ENCODE measurements around the gene IFIT1B. TPM values are rescaled to one million over a fixed set of nuclear protein-coding genes. Genes with fewer than 3 reads are reported as not detected.
"Not testable (repeated sequence)": the region's sequence is repeated elsewhere in the genome, so short reads cannot be mapped to it uniquely, and the experiment has no call there.

The IFIT1B gene
- total and polyA plus RNA-seq, 9 of the 15 experiments (the other 6 are each of a cell fraction or from before 2014, with no cell fraction given), result not detected

GRCh38 chr10:89389254-89389653, 11.4 kb downstream of the IFIT1B start (continued):
- TF ChIP-seq, protein P1, sequence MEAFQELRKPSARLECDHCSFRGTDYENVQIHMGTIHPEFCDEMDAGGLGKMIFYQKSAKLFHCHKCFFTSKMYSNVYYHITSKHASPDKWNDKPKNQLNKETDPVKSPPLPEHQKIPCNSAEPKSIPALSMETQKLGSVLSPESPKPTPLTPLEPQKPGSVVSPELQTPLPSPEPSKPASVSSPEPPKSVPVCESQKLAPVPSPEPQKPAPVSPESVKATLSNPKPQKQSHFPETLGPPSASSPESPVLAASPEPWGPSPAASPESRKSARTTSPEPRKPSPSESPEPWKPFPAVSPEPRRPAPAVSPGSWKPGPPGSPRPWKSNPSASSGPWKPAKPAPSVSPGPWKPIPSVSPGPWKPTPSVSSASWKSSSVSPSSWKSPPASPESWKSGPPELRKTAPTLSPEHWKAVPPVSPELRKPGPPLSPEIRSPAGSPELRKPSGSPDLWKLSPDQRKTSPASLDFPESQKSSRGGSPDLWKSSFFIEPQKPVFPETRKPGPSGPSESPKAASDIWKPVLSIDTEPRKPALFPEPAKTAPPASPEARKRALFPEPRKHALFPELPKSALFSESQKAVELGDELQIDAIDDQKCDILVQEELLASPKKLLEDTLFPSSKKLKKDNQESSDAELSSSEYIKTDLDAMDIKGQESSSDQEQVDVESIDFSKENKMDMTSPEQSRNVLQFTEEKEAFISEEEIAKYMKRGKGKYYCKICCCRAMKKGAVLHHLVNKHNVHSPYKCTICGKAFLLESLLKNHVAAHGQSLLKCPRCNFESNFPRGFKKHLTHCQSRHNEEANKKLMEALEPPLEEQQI (IDR thresholded peaks at IDR 0.05), result no peak

- no peak overlapping the region for H3K4me3 ChIP-seq
- ATAC-seq (no peak), FAIRE-seq (no peak), DNase-seq (ENCODE audit: extremely low read depth in 1 of 4, low spot score in 3 of 4) (no peak)
- H2AFZ ChIP-seq (ENCODE audit: low read depth, low read length), result peak overlapping the region; percentile 40; the same call in 1 of the 2 replicates
- no peak overlapping the region for H3K27ac ChIP-seq (ENCODE audit: extremely low read depth, low read depth, low read length)
- 35% methylated on average over 5 of the region's 5 CpGs for WGBS (ENCODE audit: insufficient coverage, low coverage, missing lambda C conversion rate)
- no peaks in the 10 kb centered on the region for H3K79me2 ChIP-seq (ENCODE audit: control insufficient read depth, insufficient read depth, low read length)
- no peak overlapping the region for H3K9ac ChIP-seq (ENCODE audit: insufficient read depth in 1 of 2, low read depth in 2 of 2, low read length in 2 of 2)
- H3K36me3 ChIP-seq (ENCODE audit: control insufficient read depth, insufficient read depth, low read length), result no peaks in the 10 kb centered on the region
- no peaks in the 10 kb centered on the region for H3K27me3 ChIP-seq (ENCODE audit: control insufficient read depth in 2 of 2, insufficient read depth in 2 of 2, low read length in 2 of 2)
- peaks cover 0 to 8% of the 10 kb centered on the region in 2 experiments; a peak in 3 of 5 replicates for H3K4me1 ChIP-seq (replicated peaks in 1 of 2; ENCODE audit: control insufficient read depth in 2 of 2, insufficient read depth in 2 of 2, low read length in 2 of 2)
- BruUV-seq (replicated peaks), result no TSS peak
- no peaks in the 10 kb centered on the region for H3K9me3 ChIP-seq (replicated peaks; ENCODE audit: control insufficient read depth, insufficient read depth, low read depth, low read length)
- no peak overlapping the region for H3K4me2 ChIP-seq (ENCODE audit: insufficient read depth, low read length)
- no peaks in the 10 kb centered on the region for H3K9me1 ChIP-seq (ENCODE audit: control insufficient read depth, insufficient read depth, low read length)
- CTCF ChIA-PET (ENCODE audit: low intra/inter-chr PET ratio), result no interaction called here
- TF ChIP-seq BCLAF1 (IDR thresholded peaks at IDR 0.05; ENCODE audit: borderline replicate concordance in 1 of 2, control insufficient read depth in 1 of 2, low read depth in 2 of 2, low read length in 1 of 2) (no peak), NFIC (IDR thresholded peaks at IDR 0.05) (peak; percentile 60)
- intact Hi-C loops (cut with micrococcal nuclease), result no loop called here
- POLR2A ChIA-PET, result no interaction called here
- no peaks in the 10 kb centered on the region for H4K20me1 ChIP-seq (replicated peaks; ENCODE audit: control insufficient read depth, insufficient read depth, low read length)
- in situ Hi-C loops (cut with MboI), result no loop called here
Observed at GRCh38 chr10:89390476-89391225, 12.8 kb downstream of the IFIT1B start.

DNA sequence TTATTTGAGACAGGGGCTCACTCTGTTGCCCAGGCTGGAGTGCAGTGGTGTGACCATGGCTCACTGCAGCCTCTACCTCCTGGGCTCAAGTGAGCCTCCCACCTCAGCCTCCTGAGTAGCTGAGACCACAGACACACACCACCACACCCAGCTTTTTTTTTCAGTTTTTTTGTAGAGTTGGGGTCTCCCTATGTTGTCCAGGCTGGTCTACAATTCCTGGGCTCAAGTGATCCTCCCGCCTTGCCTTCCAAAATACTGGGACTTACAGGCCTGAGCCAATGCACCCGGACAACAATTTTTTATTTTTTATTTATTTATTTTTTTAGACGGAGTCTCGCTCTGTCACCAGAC, 13.3 kb downstream of the IFIT1B start:
- H3K4me2 ChIP-seq (ENCODE audit: insufficient read depth, low read length); CTCF ChIA-PET (ENCODE audit: low intra/inter-chr PET ratio); H3K9ac ChIP-seq (ENCODE audit: insufficient read depth in 1 of 2, low read depth in 2 of 2, low read length in 2 of 2); H3K27ac ChIP-seq (ENCODE audit: extremely low read depth, low read depth, low read length); intact Hi-C loops (cut with micrococcal nuclease); H3K4me3 ChIP-seq; H2AFZ ChIP-seq (ENCODE audit: low read depth, low read length); in situ Hi-C loops (cut with MboI); H3K36me3 ChIP-seq (ENCODE audit: control insufficient read depth, insufficient read depth, low read length); H4K20me1 ChIP-seq (replicated peaks; ENCODE audit: control insufficient read depth, insufficient read depth, low read length); H3K79me2 ChIP-seq (ENCODE audit: control insufficient read depth, insufficient read depth, low read length); DNase-seq (ENCODE audit: extremely low read depth in 1 of 4, low spot score in 3 of 4); H3K4me1 ChIP-seq (replicated peaks in 1 of 2; ENCODE audit: control insufficient read depth in 2 of 2, insufficient read depth in 2 of 2, low read length in 2 of 2); H3K9me1 ChIP-seq (ENCODE audit: control insufficient read depth, insufficient read depth, low read length); FAIRE-seq; BruUV-seq (replicated peaks); ATAC-seq; H3K9me3 ChIP-seq (replicated peaks; ENCODE audit: control insufficient read depth, insufficient read depth, low read depth, low read length); H3K27me3 ChIP-seq (ENCODE audit: control insufficient read depth in 2 of 2, insufficient read depth in 2 of 2, low read length in 2 of 2): not testable (repeated sequence)
- POLR2A ChIA-PET, result interaction anchor here (0.6 kb wide), 1 partner anchor 129 kb away, joined by 3 read pairs; no protein-coding TSS in a partner anchor
- WGBS (ENCODE audit: insufficient coverage, low coverage, missing lambda C conversion rate), result 73% methylated on average over 3 of the region's 4 CpGs

All from K562 (cell line).